Ishikawa (cell line): ENCODE data around the gene PRKACG.

Source experiments
- CEBPB ChIP-seq: IDR thresholded peaks from 2 replicates; pipeline ENCODE4 v1.6.1; 2012
- CREB1 ChIP-seq: IDR thresholded peaks from 2 replicates; pipeline ENCODE4 v1.6.1; 2012; ENCODE audit warnings: low read depth
- EGR1 ChIP-seq: IDR thresholded peaks from 2 replicates; pipeline ENCODE4 v1.6.1; 2012
- EP300 ChIP-seq: IDR thresholded peaks from 2 replicates; pipeline ENCODE4 v1.6.1; 2012; ENCODE audit warnings: borderline replicate concordance
- FOXM1 ChIP-seq: IDR thresholded peaks from 2 replicates; pipeline ENCODE4 v1.6.1; 2012; ENCODE audit warnings: low read depth, borderline replicate concordance
- NFIC ChIP-seq: IDR thresholded peaks from 2 replicates; pipeline ENCODE4 v1.6.1; 2012
- RAD21 ChIP-seq: IDR thresholded peaks from 2 replicates; pipeline ENCODE4 v1.6.1; 2012; ENCODE audit warnings: low read depth
- TAF1 ChIP-seq: IDR thresholded peaks from 2 replicates; pipeline ENCODE4 v1.6.1; 2012; ENCODE audit warnings: low read depth, mild to moderate bottlenecking
- TCF12 ChIP-seq: IDR thresholded peaks from 2 replicates; pipeline ENCODE4 v1.6.1; 2012; ENCODE audit warnings: low read depth
- TEAD4 ChIP-seq: IDR thresholded peaks from 2 replicates; pipeline ENCODE4 v1.6.1; 2012
- YY1 ChIP-seq: IDR thresholded peaks from 2 replicates; pipeline ENCODE4 v1.6.1; 2012; ENCODE audit warnings: low read depth
- ZBTB7A ChIP-seq: IDR thresholded peaks from 2 replicates; pipeline ENCODE4 v1.6.1; 2012; ENCODE audit warnings: low read depth
- TF ChIP-seq, protein P1 (sequence below): IDR thresholded peaks from 2 replicates; pipeline ENCODE4 v1.6.1; 2012; ENCODE audit warnings: low read depth, mild to moderate bottlenecking
- TF ChIP-seq, protein P2 (sequence below): IDR thresholded peaks from 2 replicates; pipeline ENCODE4 v1.6.1; 2012
- TF ChIP-seq, protein P3 (sequence below): IDR thresholded peaks from 2 replicates; pipeline ENCODE4 v1.6.1; 2012

The PRKACG gene

DNA sequence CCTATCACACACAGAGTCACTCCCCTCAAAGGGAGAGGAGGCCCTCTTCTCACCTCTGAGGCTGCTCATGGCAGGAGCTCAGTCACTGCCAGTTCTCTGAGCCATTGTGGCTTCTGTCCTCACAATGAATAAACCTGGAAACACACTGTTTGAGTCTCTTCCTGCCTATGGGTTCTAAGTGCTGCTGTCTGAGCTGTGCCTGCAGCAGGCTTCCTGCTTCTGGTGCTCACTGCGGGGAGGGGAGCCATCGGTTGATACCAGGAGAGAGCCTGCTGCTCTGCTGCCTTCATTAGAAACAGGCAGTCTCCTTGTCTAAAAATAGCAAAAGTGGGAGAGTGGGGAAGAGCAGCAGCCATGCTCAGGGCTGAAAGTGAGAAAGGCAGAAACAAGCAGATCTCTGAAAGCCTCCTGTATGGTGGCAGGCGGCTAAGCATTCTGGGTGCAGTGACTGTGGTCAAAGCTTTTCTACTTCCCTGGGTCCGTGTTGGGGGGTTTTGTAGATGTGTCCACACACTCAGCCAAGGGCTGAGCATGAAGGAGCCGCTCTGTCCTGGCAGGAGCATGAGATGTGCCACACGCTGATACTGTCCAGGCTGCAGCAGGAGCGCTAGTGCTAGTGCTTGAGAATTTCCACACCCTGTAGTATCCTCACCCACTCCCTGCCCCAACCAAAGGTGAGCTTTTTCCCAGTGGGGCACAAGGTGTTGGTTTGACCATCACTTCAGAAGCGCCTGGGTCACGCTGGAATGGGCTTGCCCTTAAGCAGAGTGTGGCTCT, 34.2 kb downstream of the PRKACG start:
- TF ChIP-seq CREB1 = no peak
- TF ChIP-seq FOXM1 = no peak
- no peak for TF ChIP-seq YY1
- TF ChIP-seq, protein P1, sequence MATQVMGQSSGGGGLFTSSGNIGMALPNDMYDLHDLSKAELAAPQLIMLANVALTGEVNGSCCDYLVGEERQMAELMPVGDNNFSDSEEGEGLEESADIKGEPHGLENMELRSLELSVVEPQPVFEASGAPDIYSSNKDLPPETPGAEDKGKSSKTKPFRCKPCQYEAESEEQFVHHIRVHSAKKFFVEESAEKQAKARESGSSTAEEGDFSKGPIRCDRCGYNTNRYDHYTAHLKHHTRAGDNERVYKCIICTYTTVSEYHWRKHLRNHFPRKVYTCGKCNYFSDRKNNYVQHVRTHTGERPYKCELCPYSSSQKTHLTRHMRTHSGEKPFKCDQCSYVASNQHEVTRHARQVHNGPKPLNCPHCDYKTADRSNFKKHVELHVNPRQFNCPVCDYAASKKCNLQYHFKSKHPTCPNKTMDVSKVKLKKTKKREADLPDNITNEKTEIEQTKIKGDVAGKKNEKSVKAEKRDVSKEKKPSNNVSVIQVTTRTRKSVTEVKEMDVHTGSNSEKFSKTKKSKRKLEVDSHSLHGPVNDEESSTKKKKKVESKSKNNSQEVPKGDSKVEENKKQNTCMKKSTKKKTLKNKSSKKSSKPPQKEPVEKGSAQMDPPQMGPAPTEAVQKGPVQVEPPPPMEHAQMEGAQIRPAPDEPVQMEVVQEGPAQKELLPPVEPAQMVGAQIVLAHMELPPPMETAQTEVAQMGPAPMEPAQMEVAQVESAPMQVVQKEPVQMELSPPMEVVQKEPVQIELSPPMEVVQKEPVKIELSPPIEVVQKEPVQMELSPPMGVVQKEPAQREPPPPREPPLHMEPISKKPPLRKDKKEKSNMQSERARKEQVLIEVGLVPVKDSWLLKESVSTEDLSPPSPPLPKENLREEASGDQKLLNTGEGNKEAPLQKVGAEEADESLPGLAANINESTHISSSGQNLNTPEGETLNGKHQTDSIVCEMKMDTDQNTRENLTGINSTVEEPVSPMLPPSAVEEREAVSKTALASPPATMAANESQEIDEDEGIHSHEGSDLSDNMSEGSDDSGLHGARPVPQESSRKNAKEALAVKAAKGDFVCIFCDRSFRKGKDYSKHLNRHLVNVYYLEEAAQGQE = no peak
- TF ChIP-seq TAF1 = no peak
- no peak for TF ChIP-seq EP300
- TF ChIP-seq, protein P2, sequence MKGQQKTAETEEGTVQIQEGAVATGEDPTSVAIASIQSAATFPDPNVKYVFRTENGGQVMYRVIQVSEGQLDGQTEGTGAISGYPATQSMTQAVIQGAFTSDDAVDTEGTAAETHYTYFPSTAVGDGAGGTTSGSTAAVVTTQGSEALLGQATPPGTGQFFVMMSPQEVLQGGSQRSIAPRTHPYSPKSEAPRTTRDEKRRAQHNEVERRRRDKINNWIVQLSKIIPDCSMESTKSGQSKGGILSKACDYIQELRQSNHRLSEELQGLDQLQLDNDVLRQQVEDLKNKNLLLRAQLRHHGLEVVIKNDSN = no peak
- no peak for TF ChIP-seq RAD21
- TF ChIP-seq ZBTB7A = no peak
- TF ChIP-seq NFIC = no peak
- TF ChIP-seq CEBPB = no peak
- TF ChIP-seq EGR1 = no peak
- TF ChIP-seq TCF12 = no peak

DNA sequence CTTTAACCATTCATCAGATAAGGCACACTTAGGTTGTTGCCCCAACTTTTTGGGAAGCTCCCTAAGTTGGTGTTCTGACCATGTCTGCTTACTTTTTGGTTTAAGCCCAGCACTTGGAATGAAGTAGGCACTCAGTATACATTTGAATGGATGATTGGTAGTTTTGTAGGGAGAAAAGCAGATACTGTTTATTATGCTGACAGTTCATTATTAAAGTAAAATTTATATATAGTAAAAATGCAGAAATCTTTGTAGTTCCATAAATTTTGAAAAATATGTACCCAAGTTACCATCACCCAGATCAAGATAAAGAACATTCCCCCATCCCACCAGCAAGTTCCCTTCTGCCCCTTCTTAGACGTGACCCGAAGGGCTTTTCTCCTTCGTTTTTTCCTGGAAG, 35.4 kb downstream of the PRKACG start:
- no peak for TF ChIP-seq RAD21
- TF ChIP-seq, protein P1 = no peak
- TF ChIP-seq NFIC = no peak
- TF ChIP-seq FOXM1 = no peak
- no peak for TF ChIP-seq ZBTB7A
- no peak for TF ChIP-seq TCF12
- TF ChIP-seq EP300 = no peak
- TF ChIP-seq EGR1 = no peak
- TF ChIP-seq YY1 = no peak
- no peak for TF ChIP-seq CREB1
- TF ChIP-seq, protein P3, sequence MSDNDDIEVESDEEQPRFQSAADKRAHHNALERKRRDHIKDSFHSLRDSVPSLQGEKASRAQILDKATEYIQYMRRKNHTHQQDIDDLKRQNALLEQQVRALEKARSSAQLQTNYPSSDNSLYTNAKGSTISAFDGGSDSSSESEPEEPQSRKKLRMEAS = no peak

DNA sequence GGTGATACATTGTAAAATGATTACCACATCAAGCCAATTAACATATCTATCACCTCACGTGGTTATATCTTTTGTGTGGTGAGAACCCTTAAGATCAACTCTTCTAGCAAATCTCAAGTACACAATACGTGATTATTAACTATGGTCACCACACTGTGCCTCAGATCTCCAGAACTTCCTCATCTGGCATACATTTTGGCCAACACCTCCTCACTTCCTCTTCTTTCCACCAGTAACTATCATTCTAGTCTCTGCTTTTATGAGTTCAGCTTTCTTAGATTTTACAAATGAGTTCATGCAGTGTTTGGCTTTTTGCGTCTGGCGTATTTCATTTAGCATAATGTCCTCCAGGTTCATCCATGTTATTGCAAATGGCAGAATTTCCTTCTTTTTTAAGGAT, 35.8 kb downstream of the PRKACG start:
- TF ChIP-seq EP300 = no peak

DNA sequence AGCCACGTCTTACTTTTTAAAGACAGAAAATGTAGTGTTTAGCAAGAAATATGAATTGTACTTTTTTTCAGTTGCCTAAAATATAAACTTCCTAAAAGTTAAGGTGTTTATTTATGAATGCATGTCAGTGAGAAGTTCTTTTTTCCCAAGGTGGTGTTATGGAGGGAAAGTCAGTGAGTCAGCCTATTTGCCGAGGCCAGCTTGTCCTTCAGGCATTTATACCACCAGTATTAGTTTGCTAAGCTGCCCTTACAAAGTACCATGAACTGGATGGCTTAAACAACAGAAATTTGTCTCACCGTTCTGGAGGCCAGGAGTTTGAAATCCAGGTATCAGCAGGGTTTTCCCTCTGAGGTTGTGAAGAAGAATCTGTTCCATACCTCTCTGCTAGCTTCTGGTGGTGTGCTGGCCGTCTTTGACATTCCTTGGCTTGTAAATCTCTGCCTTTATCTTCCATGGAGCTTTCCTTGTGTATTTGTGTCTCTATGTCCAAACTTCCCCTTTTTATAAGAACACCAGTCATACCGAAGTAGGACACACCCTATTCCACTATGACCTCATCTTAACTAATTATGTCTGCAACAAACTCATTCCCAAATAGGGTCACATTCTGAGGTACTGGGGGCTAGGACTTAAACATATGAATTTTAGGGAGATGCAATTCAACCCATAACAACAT, 38.4 kb downstream of the PRKACG start:
- no peak for TF ChIP-seq NFIC
- no peak for TF ChIP-seq TEAD4
- no peak for TF ChIP-seq YY1
- TF ChIP-seq ZBTB7A = no peak
- TF ChIP-seq EGR1 = no peak
- no peak for TF ChIP-seq CREB1
- no peak for TF ChIP-seq TAF1
- no peak for TF ChIP-seq FOXM1
- no peak for TF ChIP-seq TCF12
- no peak for TF ChIP-seq RAD21
- TF ChIP-seq, protein P2 = no peak
- TF ChIP-seq, protein P1 = no peak
- TF ChIP-seq CEBPB = no peak
- TF ChIP-seq EP300 = no peak
- TF ChIP-seq, protein P3 = no peak
